Glomerular visceral epithelial cell (primary cell): ENCODE measurements around the gene ABRACL.
"Not testable (repeated sequence)": the region's sequence is repeated elsewhere in the genome, so short reads cannot be mapped to it uniquely, and the experiment has no call there.

Experiments
- DNase-seq: peaks from one replicate; pipeline ENCODE4 v3.0.0-alpha.2; 2016; ENCODE audit errors: extremely low spot score

Gene ABRACL, protein sequence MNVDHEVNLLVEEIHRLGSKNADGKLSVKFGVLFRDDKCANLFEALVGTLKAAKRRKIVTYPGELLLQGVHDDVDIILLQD

DNA sequence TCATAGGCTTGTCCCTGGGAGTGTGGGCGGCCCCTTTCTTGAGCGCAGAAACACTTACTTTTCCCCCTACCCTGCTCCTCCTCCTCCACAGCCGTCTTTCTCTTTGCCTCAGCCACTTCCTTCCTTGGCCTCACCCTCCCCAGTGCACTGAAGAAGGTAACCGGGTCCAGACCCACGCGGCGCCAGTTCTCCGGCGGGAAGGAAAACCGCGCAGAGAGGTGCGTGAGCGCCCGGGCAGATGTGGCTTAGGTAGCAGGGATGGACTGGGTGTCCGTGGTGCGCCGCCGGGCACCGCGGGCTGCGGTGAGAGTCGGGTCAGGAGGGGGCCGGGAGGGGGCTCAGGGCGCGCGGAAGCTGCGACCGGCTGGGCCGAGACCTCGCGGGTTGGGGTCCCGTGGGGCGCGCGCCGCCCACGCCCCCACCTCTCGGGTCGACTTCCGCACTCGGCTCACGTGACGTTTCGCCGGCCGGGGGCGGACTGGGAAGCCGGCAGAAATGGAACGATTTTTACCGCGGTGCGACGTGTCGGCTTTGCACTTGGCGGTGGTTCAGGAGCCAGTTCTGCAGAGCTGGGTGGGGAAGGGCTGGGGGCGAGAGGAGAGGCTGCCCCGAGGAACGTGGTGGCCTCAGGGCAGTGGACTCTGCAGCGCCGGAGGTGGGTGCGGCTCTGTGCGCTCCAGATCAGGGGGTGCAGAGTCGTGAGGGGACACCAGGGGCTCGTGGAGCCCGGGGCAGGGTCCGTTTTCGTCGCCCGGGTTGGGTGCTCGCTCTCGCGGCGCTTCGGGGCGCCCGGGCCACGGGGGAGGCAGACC, at the start of gene ABRACL:
Gene ABRACL, plus strand, starts transcription at position 88 of the 812 bp plus-strand sequence. CDS start 5,416 bp downstream, outside the sequence.
- DNase-seq: peak; percentile 86

DNA sequence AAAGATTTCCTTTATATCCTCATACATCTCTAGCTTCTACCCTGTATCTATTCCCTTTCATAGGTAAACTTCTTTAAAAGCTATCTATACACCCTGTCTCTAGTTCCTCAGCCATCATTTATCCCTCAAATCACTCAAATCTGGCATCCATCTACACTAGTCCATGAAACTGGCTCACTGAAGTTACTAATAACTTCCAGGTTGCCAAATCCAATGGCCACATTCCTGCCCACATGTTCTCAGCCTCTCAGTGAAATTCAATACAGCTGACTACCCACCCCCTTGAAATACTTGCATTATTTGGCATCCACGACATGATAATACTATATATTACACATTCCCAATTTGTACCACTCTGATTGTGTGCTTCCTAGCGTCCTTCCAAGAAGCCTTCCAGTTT, 49.2 kb upstream of the ABRACL start:
- no peak for DNase-seq

DNA sequence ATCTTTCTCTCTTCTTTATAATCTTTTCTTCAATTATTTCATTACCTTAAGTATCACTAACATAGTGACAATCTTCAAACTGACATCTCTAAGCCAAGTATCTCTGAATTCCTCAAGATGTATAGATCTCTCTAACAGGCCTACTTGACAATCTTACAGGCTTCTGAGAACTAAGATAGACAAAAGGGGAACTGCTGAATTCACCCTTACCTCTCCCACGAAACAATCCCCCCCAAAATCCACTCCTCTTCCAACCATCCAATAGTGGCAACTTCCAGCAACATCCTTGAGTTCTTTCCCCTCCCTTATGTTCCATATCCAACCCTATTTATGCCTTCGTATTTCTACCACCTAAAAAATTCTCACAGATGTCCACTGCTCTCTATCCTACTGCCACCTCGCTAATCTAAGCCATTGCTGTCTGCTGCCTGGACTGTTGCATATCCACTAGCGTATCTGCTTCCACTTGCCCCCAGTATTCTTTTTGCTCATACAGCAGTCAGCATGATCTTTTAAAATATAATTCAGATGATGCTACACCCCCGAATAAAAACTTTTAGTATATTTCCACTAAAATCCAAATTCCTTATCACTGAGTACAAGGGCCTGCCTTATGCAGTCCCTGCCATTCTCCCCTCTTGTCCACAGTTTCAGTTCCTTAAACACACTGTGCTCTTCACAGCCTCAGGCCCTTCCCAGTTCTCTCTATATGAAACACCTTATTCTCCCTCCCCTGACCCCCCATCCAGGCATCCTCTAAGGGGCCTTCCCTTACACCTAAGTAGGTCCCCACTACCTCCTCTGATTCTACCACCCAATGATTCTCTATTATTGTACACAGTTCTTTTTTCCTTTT, 48.5 kb upstream of the ABRACL start:
- no peak for DNase-seq

DNA sequence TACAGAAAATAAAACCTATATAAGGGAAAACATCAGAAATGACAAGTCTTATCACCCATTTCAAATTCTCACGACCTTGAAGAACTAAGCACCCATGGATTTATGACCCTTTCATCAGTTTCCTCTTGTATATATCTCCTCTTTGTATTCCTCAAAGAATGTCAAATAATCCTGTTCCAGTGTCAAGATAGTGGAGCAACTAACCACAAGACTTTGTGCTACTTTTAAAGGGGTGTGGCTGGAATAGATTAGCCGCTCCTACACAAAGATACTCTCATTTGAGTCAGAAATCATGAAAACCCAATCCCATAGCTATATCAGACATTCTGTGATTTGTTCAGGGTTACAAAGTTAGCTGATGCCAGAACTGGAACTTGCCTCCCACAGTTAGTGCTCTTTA, 47.1 kb upstream of the ABRACL start:
- DNase-seq: no peak

DNA sequence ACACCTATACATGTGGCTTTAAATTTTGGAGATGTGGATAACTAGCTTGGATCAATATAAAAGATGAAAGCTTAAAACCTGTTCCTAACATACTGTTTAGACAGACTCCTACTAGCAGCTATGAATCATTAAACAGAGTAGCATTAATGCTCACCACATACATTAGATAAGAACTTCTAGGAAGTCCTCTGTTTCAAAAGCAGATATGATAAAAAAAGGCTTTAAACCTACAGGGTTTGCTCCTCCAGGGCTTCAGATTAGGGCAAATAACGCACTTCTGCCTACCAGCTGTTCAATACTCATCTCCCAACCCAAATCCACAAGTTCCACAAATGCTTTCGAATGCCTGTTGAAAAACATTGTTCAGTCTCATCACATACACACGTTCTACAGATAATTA, 42.0 kb upstream of the ABRACL start:
- no peak for DNase-seq

DNA sequence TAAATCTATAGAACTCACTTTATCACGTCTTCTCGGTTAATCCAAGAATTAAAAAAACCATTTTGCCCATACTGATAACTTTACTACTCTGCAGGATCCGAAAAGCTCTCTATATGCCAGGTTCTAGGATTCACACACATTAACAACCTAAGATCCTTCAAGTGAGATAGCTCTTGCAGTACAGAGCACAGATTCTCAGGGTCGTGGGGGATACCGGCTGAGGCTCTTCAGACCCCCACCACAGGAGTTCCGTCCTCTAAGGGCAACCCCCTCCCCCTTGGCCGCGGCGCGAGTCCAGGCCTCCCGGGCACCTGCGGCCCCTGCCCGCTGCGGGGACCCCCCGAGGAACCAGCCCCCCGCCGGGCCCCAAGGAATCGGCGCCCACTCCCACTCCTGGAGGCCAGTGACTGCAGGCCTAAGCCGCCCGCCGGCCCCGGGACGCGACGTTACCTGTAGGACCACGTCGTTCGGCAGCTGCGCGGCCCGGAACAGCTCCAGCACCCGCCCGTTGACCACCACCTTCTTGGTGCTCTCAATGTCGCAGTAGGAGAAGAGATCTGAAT, 41.4 kb upstream of the ABRACL start:
- no peak for DNase-seq

DNA sequence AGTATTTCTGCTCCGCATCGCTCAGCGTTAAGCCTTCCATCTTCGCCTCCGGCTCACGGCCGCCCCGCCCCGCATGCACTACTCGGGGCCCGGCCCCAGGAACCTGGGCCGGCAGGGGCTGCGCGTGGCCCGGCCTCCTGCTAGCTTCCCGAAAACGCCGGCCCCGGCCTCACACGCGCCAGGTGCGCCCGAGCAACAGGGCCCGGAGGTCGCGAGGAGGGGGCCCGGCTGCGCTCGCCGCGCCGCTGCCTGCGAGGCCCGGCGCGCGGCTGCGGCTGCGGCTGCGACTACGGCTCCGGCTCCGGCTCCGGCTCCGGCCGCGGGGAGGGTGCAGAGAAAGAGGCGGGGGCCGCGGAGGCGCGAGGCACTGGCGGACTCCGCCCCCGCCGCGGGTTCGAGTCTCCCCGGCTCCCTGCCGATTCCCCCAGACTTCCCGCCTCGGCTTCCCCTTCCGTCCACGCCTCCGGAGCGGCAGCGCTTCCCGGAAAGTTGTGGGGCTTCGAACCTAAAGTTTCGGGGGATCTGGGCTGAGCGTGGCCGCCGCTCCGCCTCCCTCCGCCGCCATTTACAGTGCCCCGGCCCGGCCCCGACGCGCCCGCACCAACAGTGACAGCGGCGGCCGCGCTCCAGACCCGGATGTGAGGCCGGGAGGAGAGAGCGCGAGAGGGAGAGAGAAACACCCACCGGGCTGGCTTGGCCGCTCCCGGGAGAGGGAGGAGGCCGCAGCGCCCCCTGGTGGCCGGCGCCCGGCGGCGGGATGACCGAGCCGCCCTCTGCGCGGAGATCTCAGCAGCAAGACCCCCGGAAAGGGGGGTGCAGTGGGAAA, 40.7 kb upstream of the ABRACL start, which contains the start of gene REPS1:
Gene REPS1, minus strand, starts transcription at position 611 of the 826 bp plus-strand sequence. Its CDS starts 571 bp downstream, at position 40.
- DNase-seq: peak; percentile 92

DNA sequence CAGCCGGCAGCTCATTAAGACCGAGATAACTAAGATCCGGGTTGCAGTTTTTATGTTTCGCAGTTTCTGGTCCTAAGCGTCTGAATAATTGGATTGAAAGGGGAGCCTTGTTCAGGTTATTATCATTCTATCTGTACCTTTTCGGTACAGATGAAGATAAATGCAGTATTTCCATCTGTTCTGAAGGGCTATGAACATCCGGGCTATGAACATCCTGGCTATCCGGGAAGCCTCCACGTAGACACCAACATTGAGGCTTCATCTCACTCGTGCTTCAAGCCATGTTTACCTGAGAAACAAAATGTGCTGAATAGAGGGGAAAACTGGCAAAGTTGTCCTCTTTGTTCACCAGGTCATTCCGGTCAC, 40.1 kb upstream of the ABRACL start:
- no peak for DNase-seq

DNA sequence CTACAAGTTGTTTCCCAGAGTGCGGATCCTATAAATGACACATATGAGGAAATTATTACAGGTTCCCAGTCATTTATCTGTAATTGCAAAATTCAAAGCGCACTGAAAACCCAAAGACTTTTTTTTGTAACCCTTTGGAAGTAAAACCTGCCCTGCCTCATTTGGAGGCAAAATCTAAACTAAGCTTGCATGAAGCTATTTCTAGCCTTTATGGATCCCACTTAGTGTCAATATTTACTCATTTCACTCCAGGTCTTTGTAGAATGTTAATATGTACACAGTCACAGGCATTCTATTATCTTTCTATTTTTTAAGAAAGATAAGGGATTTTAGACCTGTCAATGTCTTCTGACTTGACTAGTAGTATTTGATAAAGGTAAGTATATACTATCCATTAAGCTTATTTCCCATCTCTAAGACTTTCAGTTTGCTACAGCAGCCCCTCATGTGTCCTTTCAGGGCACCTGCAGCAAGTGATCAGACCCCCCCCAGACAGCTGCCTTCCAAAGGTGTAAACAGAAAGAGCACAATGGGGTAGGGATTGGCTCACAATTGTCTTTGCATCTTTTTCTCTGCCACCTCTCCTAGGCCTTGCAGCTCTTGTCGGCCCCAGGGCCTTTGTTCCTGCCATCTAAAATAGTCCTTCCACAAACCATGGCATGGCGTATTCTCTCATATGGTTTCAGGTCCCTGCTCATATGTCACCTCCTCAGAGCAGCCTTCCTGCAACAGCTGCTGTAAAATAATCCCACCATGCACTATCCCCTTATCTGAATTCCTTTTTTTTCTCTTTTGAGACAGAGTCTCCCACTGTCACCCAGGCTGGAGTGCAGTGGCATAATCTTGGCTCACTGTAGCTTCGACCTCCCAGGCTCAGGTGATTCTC, 39.2 kb upstream of the ABRACL start:
- DNase-seq: no peak

DNA sequence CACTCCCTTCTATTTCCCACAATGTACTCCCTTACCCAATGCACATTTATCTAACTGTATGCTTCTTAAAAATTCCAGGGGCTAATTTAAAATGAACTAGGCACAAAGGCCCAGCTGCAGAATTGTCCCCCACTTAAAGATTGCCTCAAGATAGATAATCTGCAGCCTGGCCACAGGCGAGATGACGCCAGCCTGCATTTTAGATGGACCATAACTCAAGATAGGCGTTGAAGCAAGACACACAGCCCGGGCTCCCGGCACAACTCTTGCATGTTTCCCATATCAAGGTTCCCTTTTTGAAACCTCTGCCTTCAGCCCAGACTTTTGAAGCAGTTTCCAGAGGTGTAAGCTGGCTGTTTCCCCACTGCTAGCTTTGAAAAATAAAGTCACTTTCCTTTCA, 37.3 kb upstream of the ABRACL start:
- no peak for DNase-seq

DNA sequence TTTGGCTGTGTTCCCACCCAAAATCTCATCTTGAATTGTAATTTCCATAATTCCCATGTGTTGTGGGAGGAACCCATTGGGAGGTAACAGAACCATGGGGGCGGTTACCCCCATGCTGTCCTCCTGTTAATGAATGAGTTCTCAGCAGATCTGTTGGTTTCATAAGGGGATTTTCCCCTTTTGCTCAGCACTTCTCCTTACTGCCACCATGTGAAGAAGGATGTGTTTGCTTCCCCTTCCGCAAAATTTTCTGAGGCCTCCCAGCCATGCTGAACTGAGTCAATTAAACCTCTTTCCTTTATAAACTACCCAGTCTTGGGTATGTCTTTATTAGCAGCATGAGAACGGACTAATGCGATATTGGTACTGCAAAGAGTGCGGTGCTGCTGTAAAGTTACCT, 35.6 kb upstream of the ABRACL start:
- DNase-seq: not testable (repeated sequence)

DNA sequence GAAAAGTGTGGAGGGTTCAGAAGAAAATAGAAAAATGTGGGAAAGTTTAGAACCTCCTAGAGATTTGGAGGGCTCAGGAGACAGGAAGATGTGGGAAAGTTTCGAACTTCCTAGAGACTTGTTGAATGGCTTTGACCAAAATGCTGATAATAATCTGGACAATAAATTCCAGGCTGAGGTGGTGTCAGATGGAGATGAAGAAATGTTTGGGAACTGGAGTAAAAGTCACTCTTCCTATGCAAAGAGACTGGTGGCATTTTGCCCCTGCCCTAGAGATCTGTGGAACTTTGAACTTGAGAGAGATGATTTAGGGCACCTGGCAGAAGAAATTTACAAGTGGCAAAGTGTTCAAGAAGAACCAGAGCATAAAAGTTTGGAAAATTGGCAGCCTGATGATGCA, 35.1 kb upstream of the ABRACL start:
- DNase-seq: not testable (repeated sequence)

DNA sequence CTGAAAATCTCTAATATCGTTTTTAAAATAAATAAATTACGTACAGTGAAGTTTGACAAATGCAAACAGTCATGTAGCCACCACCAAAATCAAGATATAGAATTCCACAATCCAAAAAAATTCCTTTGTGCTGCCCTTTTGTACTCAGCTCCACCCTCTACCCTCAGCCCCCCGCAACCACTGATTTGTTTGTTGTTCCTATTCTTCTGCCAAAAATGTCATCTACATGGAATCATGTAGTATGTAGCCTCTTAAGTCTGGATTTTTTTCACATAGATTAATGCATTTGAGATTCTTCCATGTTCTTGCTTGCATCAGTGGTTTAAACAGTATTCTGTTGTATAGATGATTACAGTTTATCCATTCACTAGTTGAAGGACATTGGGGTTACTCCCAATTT, 32.0 kb upstream of the ABRACL start:
- no peak for DNase-seq

DNA sequence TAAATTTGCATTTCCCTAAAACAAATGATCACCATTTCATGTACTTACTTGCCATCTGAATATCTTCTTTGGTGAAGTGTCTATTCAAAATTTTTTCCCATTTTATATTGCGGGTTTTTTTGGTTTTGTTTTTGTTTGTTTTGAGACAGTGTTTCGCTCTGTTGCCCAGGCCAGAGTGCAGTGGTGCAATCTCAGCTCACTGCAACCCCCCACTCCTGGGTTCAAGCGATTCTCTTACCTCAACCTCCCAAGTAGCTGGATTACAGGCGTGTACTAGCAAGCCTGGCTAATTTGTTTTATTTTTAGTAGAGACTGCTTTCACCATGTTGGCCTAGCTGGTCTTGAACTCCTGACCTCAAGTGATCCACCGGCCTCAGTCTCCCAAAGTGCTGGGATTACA, 31.4 kb upstream of the ABRACL start:
- no peak for DNase-seq

DNA sequence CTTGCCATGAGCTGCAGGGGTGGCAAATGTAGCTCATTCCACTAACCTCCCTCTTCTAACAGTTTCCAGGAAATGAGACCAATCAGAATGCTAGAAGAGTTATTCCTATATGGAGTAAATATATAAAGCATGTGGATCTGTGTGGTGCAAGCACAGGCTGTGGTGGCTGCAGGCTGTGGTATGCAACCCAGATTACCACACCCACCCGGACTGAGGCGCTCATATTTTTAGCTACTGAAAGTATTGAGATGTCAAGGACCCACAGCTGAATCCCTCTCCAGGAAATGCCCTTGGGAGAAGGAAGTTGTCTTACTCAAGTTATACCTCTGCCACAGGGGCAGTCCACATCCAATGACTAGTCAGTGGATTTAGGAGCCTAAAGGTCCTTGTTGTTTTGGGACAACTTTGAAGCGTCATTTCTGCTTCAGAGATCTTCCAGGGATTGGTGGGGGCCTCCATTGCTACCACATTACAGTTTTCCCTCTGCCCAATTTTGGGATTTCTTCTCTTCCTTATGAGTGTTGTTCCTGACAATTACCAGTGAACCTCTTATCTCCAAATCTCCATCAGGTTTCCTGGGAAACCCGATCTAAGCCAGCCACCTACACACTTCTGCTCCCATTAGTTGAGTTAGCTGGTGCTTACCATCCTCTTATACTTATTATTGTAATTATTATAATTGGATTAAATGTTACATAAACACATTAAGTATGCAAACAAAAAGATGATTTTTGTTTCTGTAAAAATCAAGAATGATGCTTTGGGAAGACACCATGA, 28.4 kb upstream of the ABRACL start:
- no peak for DNase-seq

DNA sequence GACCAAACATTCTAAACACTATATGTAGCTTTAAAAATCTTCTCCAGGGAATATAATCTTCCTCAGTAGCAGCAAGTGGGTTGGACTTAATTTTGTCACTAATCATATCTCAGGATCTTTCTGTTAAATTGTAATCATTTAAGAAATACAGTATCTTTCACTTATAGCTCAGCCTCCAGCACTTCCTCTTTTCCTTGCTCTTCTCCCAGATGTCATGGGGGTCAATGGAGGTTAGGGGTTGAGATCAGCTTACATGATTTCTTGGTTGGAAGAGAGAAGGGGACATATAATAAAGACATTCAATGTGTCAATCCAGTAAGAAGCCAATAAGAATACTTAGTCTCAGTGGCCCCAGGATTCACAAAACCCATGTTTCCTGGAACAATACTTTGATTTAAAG, 24.8 kb upstream of the ABRACL start:
- no peak for DNase-seq

DNA sequence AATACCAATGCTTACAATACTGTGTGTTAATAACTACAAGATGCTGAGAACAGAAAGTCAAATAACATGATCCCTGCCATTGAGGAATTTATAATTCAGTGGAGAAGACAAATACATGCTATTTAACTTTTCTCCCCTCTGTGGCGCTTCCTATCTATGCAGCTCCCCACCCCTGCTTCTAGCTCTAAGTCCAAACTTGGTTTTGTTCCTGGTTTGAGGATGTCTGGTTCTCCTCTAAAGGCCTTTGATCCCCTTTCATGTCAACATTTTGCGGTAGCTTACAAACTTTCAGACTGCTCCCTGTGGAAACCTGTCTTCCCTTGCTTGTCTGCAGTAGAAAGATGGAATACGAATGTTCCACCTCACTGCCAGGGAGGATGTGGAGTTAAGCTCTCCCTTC, 22.1 kb upstream of the ABRACL start:
- no peak for DNase-seq

DNA sequence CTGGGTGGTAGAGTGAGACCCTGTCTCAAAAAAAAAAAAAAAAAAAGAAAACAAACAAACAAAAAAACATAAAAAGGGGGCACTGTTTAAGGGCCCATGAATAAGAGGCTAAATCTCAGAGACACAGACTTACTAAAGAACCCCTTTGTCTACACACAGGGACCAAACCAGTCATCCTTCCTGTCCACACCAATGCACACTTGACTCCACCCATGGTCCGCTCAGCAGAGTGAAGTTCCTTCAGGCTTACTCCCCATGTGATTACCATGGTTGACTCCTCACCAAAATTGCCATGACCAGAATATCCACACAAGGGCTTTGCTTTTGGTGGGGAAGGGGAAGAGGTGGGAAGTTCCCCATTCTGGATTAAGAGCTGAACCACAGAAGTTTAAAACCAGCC, 21.1 kb upstream of the ABRACL start:
- no peak for DNase-seq

DNA sequence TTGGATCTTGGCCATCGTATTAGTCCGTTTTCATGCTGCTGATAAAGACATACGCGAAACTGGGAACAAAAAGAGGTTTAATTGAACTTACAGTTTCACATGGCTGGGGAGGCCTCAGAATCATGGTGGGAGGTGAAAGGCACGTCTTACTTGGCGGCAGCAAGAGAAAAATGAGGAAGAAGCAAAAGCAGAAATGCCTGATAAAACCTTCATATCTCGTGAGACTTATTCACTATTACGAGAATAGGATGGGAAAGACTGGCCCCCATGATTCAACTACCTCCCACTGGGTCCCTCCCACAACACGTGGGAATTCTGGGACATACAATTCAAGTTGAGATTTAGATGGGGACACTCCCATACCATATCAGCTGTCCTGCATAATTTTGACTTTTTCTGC, 20.4 kb upstream of the ABRACL start:
- DNase-seq: no peak

DNA sequence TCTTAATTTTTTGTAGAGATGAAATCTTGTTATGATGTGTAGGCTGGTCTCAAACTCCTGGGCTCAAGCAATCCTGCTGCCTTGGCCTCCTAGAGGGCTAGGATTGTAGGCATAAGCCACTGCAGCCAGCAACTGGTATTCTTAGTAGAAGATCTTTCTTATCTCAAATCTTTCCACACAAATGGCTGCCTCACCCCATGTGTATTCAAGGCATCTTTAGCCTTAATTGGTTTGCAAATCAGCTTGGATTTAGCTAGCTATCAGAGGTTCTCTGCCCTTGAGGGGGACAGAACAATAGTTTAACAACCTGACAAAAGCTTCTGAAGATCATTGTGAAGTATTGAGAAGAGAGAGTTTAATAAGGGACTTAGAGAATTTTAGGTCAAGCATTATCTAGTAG, 17.9 kb upstream of the ABRACL start:
- DNase-seq: no peak
